NT2/D1 (cell line): ENCODE results near the gene PPY.

ENCODE experiments used
- SUZ12 ChIP-seq: IDR thresholded peaks from 2 replicates; pipeline ENCODE4 v1.6.1; 2011; ENCODE audit not compliant: insufficient read length, insufficient read depth; ENCODE audit errors: extremely low read depth
- YY1 ChIP-seq: IDR thresholded peaks from 2 replicates; pipeline ENCODE4 v1.6.1; 2011; ENCODE audit not compliant: insufficient read length, insufficient read depth
- ZNF274 ChIP-seq: IDR thresholded peaks from 2 replicates; pipeline ENCODE4 v1.6.1; 2011; ENCODE audit warnings: mild to moderate bottlenecking, low read depth, low read length

GRCh38 chr17:43983196-43983514 lies 40.9 kb upstream of the PPY start:
- no peak for TF ChIP-seq ZNF274
- TF ChIP-seq YY1, result no peak
- no peak for TF ChIP-seq SUZ12
